KMS-11 (cell line): ENCODE data around the gene GJA1.

Experiments used
- H2AFZ ChIP-seq: fragments of 200-600 bp; sonication (generic); 2 replicates; pipeline ENCODE4 v1.6.1; 2016; ENCODE audit warnings: antibody characterized with exemption, mixed run types, low read depth
- H3K27ac ChIP-seq: fragments of 200-600 bp; sonication (generic); 2 replicates; pipeline ENCODE4 v1.6.1; 2016; ENCODE audit warnings: mild to moderate bottlenecking, mixed run types
- H3K27me3 ChIP-seq: fragments of 200-600 bp; sonication (generic); 2 replicates; pipeline ENCODE4 v1.6.1; 2017; ENCODE audit warnings: mild to moderate bottlenecking, low read depth, mixed run types, moderate library complexity; ENCODE audit not compliant: insufficient read depth
- H3K36me3 ChIP-seq: fragments of 200-600 bp; sonication (generic); 2 replicates; pipeline ENCODE4 v1.6.1; 2017; ENCODE audit warnings: mild to moderate bottlenecking, mixed run types; ENCODE audit not compliant: insufficient read depth
- H3K4me1 ChIP-seq: fragments of 200-600 bp; sonication (generic); 2 replicates; pipeline ENCODE4 v1.6.1; 2016; ENCODE audit warnings: mild to moderate bottlenecking, low read depth, mixed run types; ENCODE audit not compliant: poor library complexity, severe bottlenecking
- H3K4me2 ChIP-seq: fragments of 200-600 bp; sonication (generic); 2 replicates; pipeline ENCODE4 v1.7.0; 2016; ENCODE audit warnings: mild to moderate bottlenecking, mixed run types
- H3K4me3 ChIP-seq: fragments of 200-600 bp; sonication (generic); IDR thresholded peaks from 2 replicates; pipeline ENCODE4 v1.6.1; 2017; ENCODE audit warnings: low read depth, low read length, mixed read lengths; ENCODE audit not compliant: insufficient read depth
- H3K79me2 ChIP-seq: fragments of 200-600 bp; sonication (generic); 2 replicates; pipeline ENCODE4 v1.6.1; 2016; ENCODE audit warnings: low read depth, mixed run types; ENCODE audit not compliant: insufficient read depth
- H3K9ac ChIP-seq: fragments of 200-600 bp; sonication (generic); 2 replicates; pipeline ENCODE4 v1.6.1; 2016; ENCODE audit warnings: mild to moderate bottlenecking, mixed run types
- H4K20me1 ChIP-seq: fragments of 200-600 bp; sonication (generic); 2 replicates; pipeline ENCODE4 v1.6.1; 2016; ENCODE audit warnings: mild to moderate bottlenecking, mixed run types; ENCODE audit not compliant: insufficient read depth
- CTCF ChIP-seq: fragments of 200-600 bp; sonication (generic); conservative IDR thresholded peaks from 2 replicates; pipeline ENCODE4 v1.6.1; 2017; ENCODE audit warnings: low read depth, mild to moderate bottlenecking, antibody characterized with exemption, low read length, moderate library complexity, mixed read lengths

GJA1 gene

GRCh38 chr6:121451250-121451649, 15.8 kb downstream of the GJA1 start:
- peaks cover 4% of the 10 kb centered on the region; the same call in 1 of the 2 replicates for H4K20me1 ChIP-seq
- peaks cover 5% of the 10 kb centered on the region; the same call in 1 of the 2 replicates for H3K79me2 ChIP-seq
- H3K27me3 ChIP-seq = no peaks in the 10 kb centered on the region
- no peak overlapping the region for H3K4me2 ChIP-seq
- no peaks in the 10 kb centered on the region for H3K4me1 ChIP-seq
- TF ChIP-seq CTCF = no peak
- H3K4me3 ChIP-seq = no peak overlapping the region
- no peak overlapping the region for H2AFZ ChIP-seq
- no peak overlapping the region for H3K27ac ChIP-seq
- no peak overlapping the region for H3K9ac ChIP-seq
- no peaks in the 10 kb centered on the region for H3K36me3 ChIP-seq

DNA sequence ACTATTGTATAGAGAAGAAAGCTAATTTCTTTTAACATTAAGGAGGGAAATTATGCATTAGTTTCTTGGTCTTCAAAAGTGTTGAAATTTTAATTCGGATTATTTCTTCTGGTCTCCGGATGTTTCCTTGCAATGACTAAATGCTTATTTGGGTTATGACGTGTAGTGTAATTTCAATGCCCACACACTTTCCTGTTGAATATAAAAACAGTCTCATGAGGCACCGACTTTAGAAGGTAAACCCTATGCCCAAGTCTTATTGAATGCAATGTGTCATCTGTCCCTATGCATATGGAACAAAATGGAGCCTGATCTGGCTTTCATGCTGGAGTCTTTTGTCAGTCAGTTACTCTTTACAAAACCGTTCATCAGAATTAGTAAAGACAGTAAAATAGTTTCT, 17.7 kb downstream of the GJA1 start:
- no peaks in the 10 kb centered on the region for H3K79me2 ChIP-seq
- no peak overlapping the region for H3K4me3 ChIP-seq
- no peaks in the 10 kb centered on the region for H3K4me1 ChIP-seq
- no peak for TF ChIP-seq CTCF
- H4K20me1 ChIP-seq = no peaks in the 10 kb centered on the region
- no peak overlapping the region for H3K4me2 ChIP-seq
- no peaks in the 10 kb centered on the region for H3K27me3 ChIP-seq
- no peak overlapping the region for H3K9ac ChIP-seq
- no peaks in the 10 kb centered on the region for H3K36me3 ChIP-seq
- no peak overlapping the region for H2AFZ ChIP-seq
- no peak overlapping the region for H3K27ac ChIP-seq

GRCh38 chr6:121460170-121460569, 24.7 kb downstream of the GJA1 start:
- no peak overlapping the region for H2AFZ ChIP-seq
- H3K4me2 ChIP-seq = no peak overlapping the region
- H3K36me3 ChIP-seq = no peaks in the 10 kb centered on the region
- no peak overlapping the region for H3K27ac ChIP-seq
- no peaks in the 10 kb centered on the region for H3K4me1 ChIP-seq
- TF ChIP-seq CTCF = no peak
- no peaks in the 10 kb centered on the region for H3K79me2 ChIP-seq
- H3K27me3 ChIP-seq = no peaks in the 10 kb centered on the region
- H3K9ac ChIP-seq = no peak overlapping the region
- H3K4me3 ChIP-seq = no peak overlapping the region
- no peaks in the 10 kb centered on the region for H4K20me1 ChIP-seq

GRCh38 chr6:121463087-121463486, 27.6 kb downstream of the GJA1 start:
- Histone ChIP-seq H3K79me2 (no peaks in the 10 kb centered on the region), H3K4me1 (no peaks in the 10 kb centered on the region), H3K36me3 (no peaks in the 10 kb centered on the region), H2AFZ (no peak overlapping the region), H3K27ac (no peak overlapping the region), H3K4me3 (no peak overlapping the region), H3K4me2 (no peak overlapping the region), H4K20me1 (no peaks in the 10 kb centered on the region), H3K9ac (no peak overlapping the region), H3K27me3 (no peaks in the 10 kb centered on the region)
- TF ChIP-seq CTCF = no peak

GRCh38 chr6:121465101-121465500, 29.7 kb downstream of the GJA1 start:
- H3K79me2 ChIP-seq = no peaks in the 10 kb centered on the region
- H3K4me1 ChIP-seq = no peaks in the 10 kb centered on the region
- TF ChIP-seq CTCF = no peak
- no peaks in the 10 kb centered on the region for H4K20me1 ChIP-seq
- no peak overlapping the region for H3K27ac ChIP-seq
- no peak overlapping the region for H2AFZ ChIP-seq
- no peak overlapping the region for H3K4me3 ChIP-seq
- no peaks in the 10 kb centered on the region for H3K27me3 ChIP-seq
- H3K9ac ChIP-seq = no peak overlapping the region
- H3K36me3 ChIP-seq = no peaks in the 10 kb centered on the region
- H3K4me2 ChIP-seq = no peak overlapping the region
